ENCODE data around the gene LRBA.

DNA sequence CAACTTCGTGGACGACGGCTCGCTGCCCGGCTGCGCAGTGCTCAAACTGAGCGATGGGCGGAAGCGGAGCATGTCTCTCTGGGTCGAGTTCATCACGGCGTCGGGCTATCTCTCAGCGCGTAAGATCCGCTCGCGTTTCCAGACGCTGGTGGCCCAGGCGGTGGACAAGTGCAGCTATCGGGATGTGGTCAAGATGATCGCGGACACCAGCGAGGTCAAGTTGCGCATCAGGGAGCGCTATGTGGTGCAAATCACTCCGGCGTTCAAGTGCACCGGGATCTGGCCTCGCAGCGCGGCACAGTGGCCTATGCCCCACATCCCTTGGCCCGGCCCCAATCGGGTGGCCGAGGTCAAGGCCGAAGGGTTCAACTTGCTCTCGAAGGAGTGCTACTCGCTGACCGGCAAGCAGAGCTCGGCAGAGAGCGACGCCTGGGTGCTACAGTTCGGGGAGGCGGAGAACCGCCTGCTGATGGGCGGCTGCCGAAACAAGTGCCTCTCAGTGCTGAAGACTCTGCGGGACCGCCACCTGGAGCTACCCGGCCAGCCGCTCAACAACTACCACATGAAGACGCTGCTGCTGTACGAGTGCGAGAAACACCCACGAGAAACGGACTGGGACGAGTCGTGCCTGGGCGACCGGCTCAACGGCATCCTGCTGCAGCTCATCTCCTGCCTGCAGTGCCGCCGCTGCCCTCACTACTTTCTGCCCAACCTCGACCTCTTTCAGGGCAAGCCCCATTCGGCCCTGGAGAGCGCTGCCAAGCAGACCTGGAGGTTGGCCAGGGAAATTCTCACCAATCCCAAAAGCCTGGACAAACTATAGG lies 431.6 kb downstream of the LRBA start:
- TF ChIP-seq, protein P1, sequence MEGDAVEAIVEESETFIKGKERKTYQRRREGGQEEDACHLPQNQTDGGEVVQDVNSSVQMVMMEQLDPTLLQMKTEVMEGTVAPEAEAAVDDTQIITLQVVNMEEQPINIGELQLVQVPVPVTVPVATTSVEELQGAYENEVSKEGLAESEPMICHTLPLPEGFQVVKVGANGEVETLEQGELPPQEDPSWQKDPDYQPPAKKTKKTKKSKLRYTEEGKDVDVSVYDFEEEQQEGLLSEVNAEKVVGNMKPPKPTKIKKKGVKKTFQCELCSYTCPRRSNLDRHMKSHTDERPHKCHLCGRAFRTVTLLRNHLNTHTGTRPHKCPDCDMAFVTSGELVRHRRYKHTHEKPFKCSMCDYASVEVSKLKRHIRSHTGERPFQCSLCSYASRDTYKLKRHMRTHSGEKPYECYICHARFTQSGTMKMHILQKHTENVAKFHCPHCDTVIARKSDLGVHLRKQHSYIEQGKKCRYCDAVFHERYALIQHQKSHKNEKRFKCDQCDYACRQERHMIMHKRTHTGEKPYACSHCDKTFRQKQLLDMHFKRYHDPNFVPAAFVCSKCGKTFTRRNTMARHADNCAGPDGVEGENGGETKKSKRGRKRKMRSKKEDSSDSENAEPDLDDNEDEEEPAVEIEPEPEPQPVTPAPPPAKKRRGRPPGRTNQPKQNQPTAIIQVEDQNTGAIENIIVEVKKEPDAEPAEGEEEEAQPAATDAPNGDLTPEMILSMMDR (conservative IDR thresholded peaks at IDR 0.05; ENCODE audit: low read depth, low read length) = no peak
- TF ChIP-seq BHLHE40 (IDR thresholded peaks at IDR 0.05; ENCODE audit: low read depth, low read length) (no peak), CEBPB (IDR thresholded peaks at IDR 0.05; ENCODE audit: low read depth, low read length) (no peak), POLR2A (IDR thresholded peaks at IDR 0.05; ENCODE audit: low read depth, low read length) (no peak), RFX5 (IDR thresholded peaks at IDR 0.05; ENCODE audit: low read depth, low read length) (no peak), SMC3 (IDR thresholded peaks at IDR 0.05; ENCODE audit: low read depth, low read length) (no peak), RCOR1 (IDR thresholded peaks at IDR 0.05; ENCODE audit: insufficient replicate concordance, low read length) (no peak), RAD21 (IDR thresholded peaks at IDR 0.05; ENCODE audit: low read length) (no peak), MAFK (IDR thresholded peaks at IDR 0.05; ENCODE audit: low read depth, low read length) (no peak), CHD1 (IDR thresholded peaks at IDR 0.05; ENCODE audit: low read depth, low read length) (no peak), MXI1 (IDR thresholded peaks at IDR 0.05; ENCODE audit: borderline replicate concordance, low read depth, low read length) (no peak), NFE2L2 (IDR thresholded peaks at IDR 0.05; ENCODE audit: low read depth, low read length) (no peak)
- TF ChIP-seq, protein P2, sequence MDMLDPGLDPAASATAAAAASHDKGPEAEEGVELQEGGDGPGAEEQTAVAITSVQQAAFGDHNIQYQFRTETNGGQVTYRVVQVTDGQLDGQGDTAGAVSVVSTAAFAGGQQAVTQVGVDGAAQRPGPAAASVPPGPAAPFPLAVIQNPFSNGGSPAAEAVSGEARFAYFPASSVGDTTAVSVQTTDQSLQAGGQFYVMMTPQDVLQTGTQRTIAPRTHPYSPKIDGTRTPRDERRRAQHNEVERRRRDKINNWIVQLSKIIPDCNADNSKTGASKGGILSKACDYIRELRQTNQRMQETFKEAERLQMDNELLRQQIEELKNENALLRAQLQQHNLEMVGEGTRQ (IDR thresholded peaks at IDR 0.05; ENCODE audit: low read depth, low read length) = no peak
